GM23338 (cell line): ENCODE results near the gene USH1C. TPM values are rescaled to one million over a fixed set of nuclear protein-coding genes. Genes with fewer than 3 reads are reported as not detected.

Source experiments
- ATAC-seq: fragments of 200-7000 bp; cut with Tn5 transposase; 3 replicates; pipeline ENCODE4 v1.9.1; 2020
- DNase-seq: peaks from one replicate; pipeline ENCODE4 v3.0.0-alpha.2; 2015; ENCODE audit warnings: low spot score
- H2AFZ ChIP-seq: fragments of 200-600 bp; sonication (generic); 2 replicates; pipeline ENCODE4 v1.8.0; 2016; ENCODE audit warnings: antibody characterized with exemption, mild to moderate bottlenecking, moderate library complexity
- H3F3A ChIP-seq: fragments of 200-600 bp; sonication (generic); replicated peaks from 2 replicates; pipeline ENCODE4 v1.8.0; 2017; ENCODE audit warnings: antibody characterized with exemption, mixed run types, low read depth
- H3K27ac ChIP-seq: fragments of 200-600 bp; sonication (generic); 2 replicates; pipeline ENCODE4 v1.6.1; 2016; ENCODE audit warnings: low read depth
- H3K27me3 ChIP-seq: fragments of 200-600 bp; sonication (generic); 2 replicates; pipeline ENCODE4 v1.8.0; 2016; ENCODE audit warnings: mild to moderate bottlenecking, mixed run types, moderate library complexity; ENCODE audit not compliant: insufficient read depth
- H3K36me3 ChIP-seq: fragments of 200-600 bp; sonication (generic); 2 replicates; pipeline ENCODE4 v1.8.0; 2016; ENCODE audit warnings: mild to moderate bottlenecking; ENCODE audit not compliant: insufficient read depth
- H3K4me1 ChIP-seq: fragments of 200-600 bp; sonication (generic); 2 replicates; pipeline ENCODE4 v1.8.0; 2016; ENCODE audit warnings: mild to moderate bottlenecking, moderate library complexity; ENCODE audit not compliant: insufficient read depth
- H3K4me2 ChIP-seq: fragments of 200-600 bp; sonication (generic); 2 replicates; pipeline ENCODE4 v1.7.1; 2017; ENCODE audit warnings: mixed run types
- H3K4me3 ChIP-seq: fragments of 200-600 bp; sonication (generic); 2 replicates; pipeline ENCODE4 v1.6.1; 2016; ENCODE audit warnings: mixed run types
- H3K79me2 ChIP-seq: fragments of 200-600 bp; sonication (generic); replicated peaks from 2 replicates; pipeline ENCODE4 v1.8.0; 2017; ENCODE audit warnings: mild to moderate bottlenecking; ENCODE audit not compliant: insufficient read depth
- H3K9me2 ChIP-seq: fragments of 200-600 bp; sonication (generic); 2 replicates; pipeline ENCODE4 v1.8.0; 2017; ENCODE audit not compliant: insufficient read depth
- H4K20me1 ChIP-seq: fragments of 200-600 bp; sonication (generic); replicated peaks from 2 replicates; pipeline ENCODE4 v1.8.0; 2017; ENCODE audit warnings: mild to moderate bottlenecking; ENCODE audit not compliant: insufficient read depth
- H3K27ac Mint-ChIP-seq: 2 replicates; pipeline ENCODE4 v1.8.0; 2020; ENCODE audit warnings: inconsistent platforms, mild to moderate bottlenecking, moderate library complexity, mixed read lengths
- H3K27me3 Mint-ChIP-seq: 3 replicates; pipeline ENCODE4 v1.8.0; 2022; ENCODE audit warnings: low read depth, mild to moderate bottlenecking, moderate library complexity, mixed read lengths, inconsistent platforms; ENCODE audit not compliant: insufficient read depth, poor library complexity
- H3K36me3 Mint-ChIP-seq: 3 replicates; pipeline ENCODE4 v1.8.0; 2021; ENCODE audit warnings: low read depth, mild to moderate bottlenecking, inconsistent platforms, moderate library complexity, mixed read lengths
- H3K4me1 Mint-ChIP-seq: 3 replicates; pipeline ENCODE4 v1.8.0; 2020; ENCODE audit warnings: mild to moderate bottlenecking, inconsistent platforms, mixed read lengths
- H3K4me3 Mint-ChIP-seq: 3 replicates; pipeline ENCODE4 v1.8.0; 2021; ENCODE audit warnings: moderate library complexity, mild to moderate bottlenecking, inconsistent platforms, mixed read lengths
- H3K9me3 Mint-ChIP-seq: 3 replicates; pipeline ENCODE4 v1.8.0; 2020; ENCODE audit warnings: moderate library complexity, mild to moderate bottlenecking, inconsistent platforms, mixed read lengths
- CREB1 ChIP-seq: fragments of 250-450 bp; sonication (Bioruptor Pico); IDR thresholded peaks from 2 replicates; pipeline ENCODE4 v1.5.0; 2020; ENCODE audit warnings: low read depth, mild to moderate bottlenecking, moderate library complexity
- CTCF ChIP-seq, 2 experiments: fragments of 200-600 bp in 1 of 2; sonication (generic) in 1 of 2; conservative IDR thresholded peaks; 2 replicates each; pipeline versions ENCODE4 v1.5.1 to v1.6.1; 2016 to 2017; ENCODE audit warnings: antibody characterized with exemption in 2 of 2, low read depth in 2 of 2, mild to moderate bottlenecking in 2 of 2, moderate library complexity in 1 of 2
- ETS1 ChIP-seq: IDR thresholded peaks from 2 replicates; pipeline ENCODE4 v1.6.1; 2016; ENCODE audit warnings: antibody characterized with exemption
- EZH2 ChIP-seq: fragments of 200-600 bp; sonication (generic); IDR thresholded peaks from one replicate; pipeline ENCODE4 v1.8.0; 2017; ENCODE audit warnings: antibody characterized with exemption, mild to moderate bottlenecking, low read depth; ENCODE audit not compliant: unreplicated experiment
- EZH2phosphoT487 ChIP-seq: fragments of 200-600 bp; sonication (generic); IDR thresholded peaks from one replicate; pipeline ENCODE4 v1.8.1; 2018; ENCODE audit warnings: antibody characterized with exemption; ENCODE audit not compliant: unreplicated experiment
- JUNB ChIP-seq: IDR thresholded peaks from one replicate; pipeline ENCODE4 v1.6.1; 2016; ENCODE audit warnings: antibody characterized with exemption; ENCODE audit not compliant: unreplicated experiment
- NANOG ChIP-seq: IDR thresholded peaks from 2 replicates; pipeline ENCODE4 v1.6.1; 2016; ENCODE audit warnings: antibody characterized with exemption, borderline replicate concordance
- POLR2AphosphoS5 ChIP-seq: IDR thresholded peaks from 2 replicates; pipeline ENCODE4 v1.6.1; 2016; ENCODE audit warnings: antibody characterized with exemption, low read depth
- REST ChIP-seq: IDR thresholded peaks from one replicate; pipeline ENCODE4 v1.6.1; 2018; ENCODE audit warnings: antibody characterized with exemption; ENCODE audit not compliant: unreplicated experiment
- STAT1 ChIP-seq: IDR thresholded peaks from one replicate; pipeline ENCODE4 v1.6.1; 2016; ENCODE audit warnings: antibody characterized with exemption; ENCODE audit not compliant: unreplicated experiment
- ZNF114 ChIP-seq: fragments of 250-450 bp; sonication (Bioruptor Pico); IDR thresholded peaks from 2 replicates; pipeline ENCODE4 v1.5.0; 2020; ENCODE audit warnings: mild to moderate bottlenecking, moderate library complexity
- ZNF331 ChIP-seq: fragments of 250-450 bp; sonication (Bioruptor Pico); IDR thresholded peaks from 2 replicates; pipeline ENCODE4 v1.5.0; 2020; ENCODE audit warnings: low read depth, mild to moderate bottlenecking, moderate library complexity
- ZNF462 ChIP-seq: fragments of 250-450 bp; sonication (Bioruptor Pico); IDR thresholded peaks from 2 replicates; pipeline ENCODE4 v1.5.0; 2020; ENCODE audit warnings: mild to moderate bottlenecking, moderate library complexity
- polyA plus RNA-seq: library from polyadenylated mRNA; unstranded; fragments of >200 nt; fragmentation: Nextera tagmentation; extraction: Ambion mirVana; gene quantifications from 2 replicates; pipeline ENCODE4 v1.2.1, GENCODE V29; 2016
- total RNA-seq: library from RNA; depleted of rRNA; stranded (reverse); fragments of >200 nt; shearing (Covaris generic); gene quantifications from 2 replicates; pipeline ENCODE4 v1.2.3, GENCODE V29; 2014

USH1C gene
- total and polyA plus RNA-seq, 2 experiments from 2014 or later, result 1.3 to 1.8 TPM

GRCh38 chr11:17506942-17507341, 37.3 kb downstream of the USH1C start (continued):
- TF ChIP-seq JUNB, result no peak

- Histone ChIP-seq H3K4me2 (no peak overlapping the region), H3K9me2 (no peaks in the 10 kb centered on the region), H3K27me3 (no peaks in the 10 kb centered on the region), H3F3A (no peaks in the 10 kb centered on the region), H3K27ac (no peak overlapping the region), H2AFZ (no peak overlapping the region), H3K4me3 (no peak overlapping the region), H4K20me1 (no peaks in the 10 kb centered on the region), H3K79me2 (no peaks in the 10 kb centered on the region), H3K36me3 (no peaks in the 10 kb centered on the region), H3K4me1 (no peaks in the 10 kb centered on the region)
- no peak overlapping the region for H3K27ac Mint-ChIP-seq
- no peaks in the 10 kb centered on the region; the same call in 2 of the 3 replicates for H3K36me3 Mint-ChIP-seq
- no peak overlapping the region for H3K4me3 Mint-ChIP-seq
- ATAC-seq, result no peak
- peaks cover 6% of the 10 kb centered on the region for H3K4me1 Mint-ChIP-seq
- TF ChIP-seq ETS1 (no peak), JUNB (no peak), CTCF (conservative IDR thresholded peaks at IDR 0.05; ENCODE audit: low read depth in 2 of 2) (no peak), ZNF462 (no peak), ZNF331 (CRISPR knock-in tag) (no peak), EZH2phosphoT487 (no peak), EZH2 (no peak), NANOG (no peak), REST (no peak), ZNF114 (CRISPR knock-in tag) (no peak), POLR2AphosphoS5 (no peak), CREB1 (CRISPR knock-in tag) (no peak), STAT1 (no peak)
- H3K27me3 Mint-ChIP-seq, result peaks cover 12% of the 10 kb centered on the region
- H3K9me3 Mint-ChIP-seq, result no peaks in the 10 kb centered on the region
- DNase-seq, result no peak
Measured at GRCh38 chr11:17506314-17506713, 37.9 kb downstream of the USH1C start.
